H1 (cell line): ENCODE measurements around the gene S100A10. TPM values are rescaled to one million over a fixed set of nuclear protein-coding genes. Genes with fewer than 3 reads are reported as not detected.

ENCODE experiments used
- CEBPB ChIP-seq: IDR thresholded peaks from 2 replicates; pipeline ENCODE4 v1.6.1; 2012; ENCODE audit warnings: low read depth, low read length
- HDAC2 ChIP-seq, 2 experiments: fragments of 300-600 bp in 1 of 2; sonication (generic) in 1 of 2; IDR thresholded peaks; 2 replicates each; pipeline ENCODE4 v1.6.1; 2011 to 2012; ENCODE audit warnings: low read depth in 2 of 2, low read length in 2 of 2, mild to moderate bottlenecking in 2 of 2, moderate library complexity in 2 of 2, borderline replicate concordance in 1 of 2, inconsistent platforms in 1 of 2
- RNF2 ChIP-seq: fragments of 200-900, 300-1000 bp; sonication (generic); IDR thresholded peaks from 2 replicates; pipeline ENCODE4 v1.7.1; 2016; ENCODE audit warnings: borderline replicate concordance, low read depth, mild to moderate bottlenecking, antibody characterized with exemption, low read length; ENCODE audit not compliant: poor library complexity, severe bottlenecking; ENCODE audit errors: missing control alignments
- RXRA ChIP-seq: IDR thresholded peaks from 2 replicates; pipeline ENCODE4 v1.6.1; 2011; ENCODE audit warnings: low read depth, mild to moderate bottlenecking, low read length, moderate library complexity; ENCODE audit not compliant: insufficient read depth
- ZNF274 ChIP-seq: IDR thresholded peaks from 2 replicates; pipeline ENCODE4 v1.7.0; 2012; ENCODE audit warnings: low read length, borderline replicate concordance; ENCODE audit errors: extremely low read depth
- polyA plus RNA-seq, 7 experiments: library from polyadenylated mRNA; depleted of rRNA in 3 of 7; stranded (reverse) in 5 of 7; unstranded in 2 of 7; fragments of >200 nt in 5 of 7; fragments of 200-250 nt in 2 of 7; gene quantifications; 1 replicate in 5 of 7; 2 replicates in 1 of 7; 4 replicates in 1 of 7; pipeline versions ENCODE4 v1.2.1 to v1.2.3, GENCODE V29; 2011 to 2013; ENCODE audit warnings: missing spikeins in 2 of 7, mixed read lengths in 2 of 7
- total RNA-seq: library from RNA; stranded (reverse); fragmentation: NEBNext Ultra II Directional; extraction: Animal tissue kit (Norgen Biotek cat#: 25700); gene quantifications from 2 replicates; pipeline ENCODE4 v1.2.1, GENCODE V29; 2021
- TF ChIP-seq, protein P1 (sequence below): fragments of 300-600 bp; sonication (generic); IDR thresholded peaks from 2 replicates; pipeline ENCODE4 v1.7.1; 2012; ENCODE audit warnings: low read length, moderate library complexity, mild to moderate bottlenecking, inconsistent platforms; ENCODE audit not compliant: insufficient replicate concordance

Gene S100A10
- total and polyA plus RNA-seq, 2 of the 8 experiments (the other 6 are each of a cell fraction or from before 2014, with no cell fraction given) = 23.9 to 231 TPM

DNA sequence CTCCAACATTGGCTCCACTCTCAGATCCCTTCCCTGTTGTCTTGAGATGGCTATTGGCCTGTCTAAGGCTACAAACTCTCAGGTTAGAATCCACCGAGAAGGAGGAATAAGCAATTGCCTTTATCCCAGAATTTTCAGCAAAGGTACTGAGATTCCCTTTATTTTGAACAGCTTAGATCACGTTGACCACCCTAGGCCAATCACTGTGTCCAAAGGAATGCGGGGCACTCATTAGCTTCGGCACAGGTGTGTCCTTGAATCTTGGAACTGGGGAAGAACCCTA is 36.2 kb upstream of the S100A10 start (continued):
- TF ChIP-seq, protein P1, sequence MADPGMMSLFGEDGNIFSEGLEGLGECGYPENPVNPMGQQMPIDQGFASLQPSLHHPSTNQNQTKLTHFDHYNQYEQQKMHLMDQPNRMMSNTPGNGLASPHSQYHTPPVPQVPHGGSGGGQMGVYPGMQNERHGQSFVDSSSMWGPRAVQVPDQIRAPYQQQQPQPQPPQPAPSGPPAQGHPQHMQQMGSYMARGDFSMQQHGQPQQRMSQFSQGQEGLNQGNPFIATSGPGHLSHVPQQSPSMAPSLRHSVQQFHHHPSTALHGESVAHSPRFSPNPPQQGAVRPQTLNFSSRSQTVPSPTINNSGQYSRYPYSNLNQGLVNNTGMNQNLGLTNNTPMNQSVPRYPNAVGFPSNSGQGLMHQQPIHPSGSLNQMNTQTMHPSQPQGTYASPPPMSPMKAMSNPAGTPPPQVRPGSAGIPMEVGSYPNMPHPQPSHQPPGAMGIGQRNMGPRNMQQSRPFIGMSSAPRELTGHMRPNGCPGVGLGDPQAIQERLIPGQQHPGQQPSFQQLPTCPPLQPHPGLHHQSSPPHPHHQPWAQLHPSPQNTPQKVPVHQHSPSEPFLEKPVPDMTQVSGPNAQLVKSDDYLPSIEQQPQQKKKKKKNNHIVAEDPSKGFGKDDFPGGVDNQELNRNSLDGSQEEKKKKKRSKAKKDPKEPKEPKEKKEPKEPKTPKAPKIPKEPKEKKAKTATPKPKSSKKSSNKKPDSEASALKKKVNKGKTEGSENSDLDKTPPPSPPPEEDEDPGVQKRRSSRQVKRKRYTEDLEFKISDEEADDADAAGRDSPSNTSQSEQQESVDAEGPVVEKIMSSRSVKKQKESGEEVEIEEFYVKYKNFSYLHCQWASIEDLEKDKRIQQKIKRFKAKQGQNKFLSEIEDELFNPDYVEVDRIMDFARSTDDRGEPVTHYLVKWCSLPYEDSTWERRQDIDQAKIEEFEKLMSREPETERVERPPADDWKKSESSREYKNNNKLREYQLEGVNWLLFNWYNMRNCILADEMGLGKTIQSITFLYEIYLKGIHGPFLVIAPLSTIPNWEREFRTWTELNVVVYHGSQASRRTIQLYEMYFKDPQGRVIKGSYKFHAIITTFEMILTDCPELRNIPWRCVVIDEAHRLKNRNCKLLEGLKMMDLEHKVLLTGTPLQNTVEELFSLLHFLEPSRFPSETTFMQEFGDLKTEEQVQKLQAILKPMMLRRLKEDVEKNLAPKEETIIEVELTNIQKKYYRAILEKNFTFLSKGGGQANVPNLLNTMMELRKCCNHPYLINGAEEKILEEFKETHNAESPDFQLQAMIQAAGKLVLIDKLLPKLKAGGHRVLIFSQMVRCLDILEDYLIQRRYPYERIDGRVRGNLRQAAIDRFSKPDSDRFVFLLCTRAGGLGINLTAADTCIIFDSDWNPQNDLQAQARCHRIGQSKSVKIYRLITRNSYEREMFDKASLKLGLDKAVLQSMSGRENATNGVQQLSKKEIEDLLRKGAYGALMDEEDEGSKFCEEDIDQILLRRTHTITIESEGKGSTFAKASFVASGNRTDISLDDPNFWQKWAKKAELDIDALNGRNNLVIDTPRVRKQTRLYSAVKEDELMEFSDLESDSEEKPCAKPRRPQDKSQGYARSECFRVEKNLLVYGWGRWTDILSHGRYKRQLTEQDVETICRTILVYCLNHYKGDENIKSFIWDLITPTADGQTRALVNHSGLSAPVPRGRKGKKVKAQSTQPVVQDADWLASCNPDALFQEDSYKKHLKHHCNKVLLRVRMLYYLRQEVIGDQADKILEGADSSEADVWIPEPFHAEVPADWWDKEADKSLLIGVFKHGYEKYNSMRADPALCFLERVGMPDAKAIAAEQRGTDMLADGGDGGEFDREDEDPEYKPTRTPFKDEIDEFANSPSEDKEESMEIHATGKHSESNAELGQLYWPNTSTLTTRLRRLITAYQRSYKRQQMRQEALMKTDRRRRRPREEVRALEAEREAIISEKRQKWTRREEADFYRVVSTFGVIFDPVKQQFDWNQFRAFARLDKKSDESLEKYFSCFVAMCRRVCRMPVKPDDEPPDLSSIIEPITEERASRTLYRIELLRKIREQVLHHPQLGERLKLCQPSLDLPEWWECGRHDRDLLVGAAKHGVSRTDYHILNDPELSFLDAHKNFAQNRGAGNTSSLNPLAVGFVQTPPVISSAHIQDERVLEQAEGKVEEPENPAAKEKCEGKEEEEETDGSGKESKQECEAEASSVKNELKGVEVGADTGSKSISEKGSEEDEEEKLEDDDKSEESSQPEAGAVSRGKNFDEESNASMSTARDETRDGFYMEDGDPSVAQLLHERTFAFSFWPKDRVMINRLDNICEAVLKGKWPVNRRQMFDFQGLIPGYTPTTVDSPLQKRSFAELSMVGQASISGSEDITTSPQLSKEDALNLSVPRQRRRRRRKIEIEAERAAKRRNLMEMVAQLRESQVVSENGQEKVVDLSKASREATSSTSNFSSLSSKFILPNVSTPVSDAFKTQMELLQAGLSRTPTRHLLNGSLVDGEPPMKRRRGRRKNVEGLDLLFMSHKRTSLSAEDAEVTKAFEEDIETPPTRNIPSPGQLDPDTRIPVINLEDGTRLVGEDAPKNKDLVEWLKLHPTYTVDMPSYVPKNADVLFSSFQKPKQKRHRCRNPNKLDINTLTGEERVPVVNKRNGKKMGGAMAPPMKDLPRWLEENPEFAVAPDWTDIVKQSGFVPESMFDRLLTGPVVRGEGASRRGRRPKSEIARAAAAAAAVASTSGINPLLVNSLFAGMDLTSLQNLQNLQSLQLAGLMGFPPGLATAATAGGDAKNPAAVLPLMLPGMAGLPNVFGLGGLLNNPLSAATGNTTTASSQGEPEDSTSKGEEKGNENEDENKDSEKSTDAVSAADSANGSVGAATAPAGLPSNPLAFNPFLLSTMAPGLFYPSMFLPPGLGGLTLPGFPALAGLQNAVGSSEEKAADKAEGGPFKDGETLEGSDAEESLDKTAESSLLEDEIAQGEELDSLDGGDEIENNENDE = no peak
- no peak for TF ChIP-seq RXRA
- no peak for TF ChIP-seq HDAC2 (IDR thresholded peaks at IDR 0.05; ENCODE audit: borderline replicate concordance in 1 of 2, low read depth in 2 of 2, low read length in 2 of 2)
- no peak for TF ChIP-seq RNF2
- TF ChIP-seq CEBPB = no peak
- no peak for TF ChIP-seq ZNF274
